SK-N-SH (cell line): ENCODE measurements around the gene CLINT1.

ENCODE experiments used
- GABPA ChIP-seq: IDR thresholded peaks from 2 replicates; pipeline ENCODE4 v1.4.0; 2012; ENCODE audit warnings: low read depth, mild to moderate bottlenecking
- SMC3 ChIP-seq: IDR thresholded peaks from 2 replicates; pipeline ENCODE4 v1.6.1; 2012; ENCODE audit warnings: low read depth, low read length, improper control_type of control experiment
- TF ChIP-seq, protein P1 (sequence below): fragments of 200-600 bp; sonication (generic); IDR thresholded peaks from 2 replicates; pipeline ENCODE4 v1.6.1; 2017; ENCODE audit warnings: antibody characterized with exemption, mild to moderate bottlenecking, moderate library complexity

- TF ChIP-seq SMC3 (no peak), GABPA (no peak)
- TF ChIP-seq, protein P1, sequence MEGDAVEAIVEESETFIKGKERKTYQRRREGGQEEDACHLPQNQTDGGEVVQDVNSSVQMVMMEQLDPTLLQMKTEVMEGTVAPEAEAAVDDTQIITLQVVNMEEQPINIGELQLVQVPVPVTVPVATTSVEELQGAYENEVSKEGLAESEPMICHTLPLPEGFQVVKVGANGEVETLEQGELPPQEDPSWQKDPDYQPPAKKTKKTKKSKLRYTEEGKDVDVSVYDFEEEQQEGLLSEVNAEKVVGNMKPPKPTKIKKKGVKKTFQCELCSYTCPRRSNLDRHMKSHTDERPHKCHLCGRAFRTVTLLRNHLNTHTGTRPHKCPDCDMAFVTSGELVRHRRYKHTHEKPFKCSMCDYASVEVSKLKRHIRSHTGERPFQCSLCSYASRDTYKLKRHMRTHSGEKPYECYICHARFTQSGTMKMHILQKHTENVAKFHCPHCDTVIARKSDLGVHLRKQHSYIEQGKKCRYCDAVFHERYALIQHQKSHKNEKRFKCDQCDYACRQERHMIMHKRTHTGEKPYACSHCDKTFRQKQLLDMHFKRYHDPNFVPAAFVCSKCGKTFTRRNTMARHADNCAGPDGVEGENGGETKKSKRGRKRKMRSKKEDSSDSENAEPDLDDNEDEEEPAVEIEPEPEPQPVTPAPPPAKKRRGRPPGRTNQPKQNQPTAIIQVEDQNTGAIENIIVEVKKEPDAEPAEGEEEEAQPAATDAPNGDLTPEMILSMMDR, result no peak
Observed at GRCh38 chr5:157845914-157846598, 12.9 kb downstream of the CLINT1 start.
